Right atrium auricular region (tissue), 2 donors: ENCODE measurements around the gene MAN1C1. TPM values are rescaled to one million over a fixed set of nuclear protein-coding genes. Genes with fewer than 3 reads are reported as not detected.
A peak's percentile ranks its signal among the peaks of the same experiment; 100 is the strongest.

Experiments used
- DNase-seq: peaks from one replicate; pipeline ENCODE4 v3.0.0-alpha.2; 2019; ENCODE audit warnings: low spot score
- H3K27ac ChIP-seq, 2 donors: fragments of 200-600 bp; sonication (generic); 1 replicate in 1 of 2; 2 replicates in 1 of 2; pipeline ENCODE4 v1.5.1; 2016 to 2019
- H3K27me3 ChIP-seq, 2 donors: fragments of 200-600 bp; sonication (generic); one replicate each; pipeline versions ENCODE4 v1.5.1 to v1.6.0; 2017 to 2019
- H3K36me3 ChIP-seq: fragments of 200-600 bp; sonication (generic); one replicate; pipeline ENCODE4 v1.5.1; 2016
- H3K4me1 ChIP-seq, 2 donors: fragments of 200-600 bp; sonication (generic); one replicate each; pipeline versions ENCODE4 v1.5.1 to v1.6.0; 2017 to 2019
- H3K4me3 ChIP-seq, 2 donors: fragments of 200-600 bp; sonication (generic); 1 replicate in 1 of 2; 2 replicates in 1 of 2; pipeline ENCODE4 v1.5.1; 2017 to 2019; ENCODE audit warnings: mild to moderate bottlenecking in 1 of 2, moderate library complexity in 1 of 2
- H3K9me3 ChIP-seq, 2 donors: fragments of 200-600 bp; sonication (generic); one replicate each; pipeline ENCODE4 v1.5.1; 2019
- CTCF ChIP-seq, 2 donors: fragments of 200-600 bp; sonication (generic); IDR thresholded peaks; one replicate each; pipeline ENCODE4 v1.5.1; 2019; ENCODE audit warnings: antibody characterized with exemption in 2 of 2
- total RNA-seq, 2 donors: library from RNA; depleted of rRNA; stranded (reverse); fragments of >200 nt; gene quantifications; one replicate each; pipeline ENCODE4 v1.1.0, GENCODE V29; 2016

The MAN1C1 gene
- total RNA-seq, 2 donors from 2014 or later: 9.4 to 13.6 TPM

- Histone ChIP-seq H3K27ac (no peak overlapping the region), H3K36me3 (no peaks in the 10 kb centered on the region), H3K4me1 (peaks cover 0 to 30% of the 10 kb centered on the region in 2 donors), H3K9me3 (no peaks in the 10 kb centered on the region), H3K4me3 (no peak overlapping the region), H3K27me3 (no peaks in the 10 kb centered on the region)
- DNase-seq: no peak
- no peak for TF ChIP-seq CTCF (IDR thresholded peaks at IDR 0.05)
Measured at GRCh38 chr1:25795946-25796810, 179.6 kb downstream of the MAN1C1 start.

- Histone ChIP-seq H3K27ac (no peak overlapping the region), H3K4me1 (peaks cover 0 to 37% of the 10 kb centered on the region in 2 donors), H3K36me3 (no peaks in the 10 kb centered on the region), H3K27me3 (no peaks in the 10 kb centered on the region), H3K9me3 (no peaks in the 10 kb centered on the region), H3K4me3 (no peak overlapping the region)
- peak; percentile 92 for DNase-seq
- peak; percentile 81 to 82 for TF ChIP-seq CTCF (IDR thresholded peaks at IDR 0.05)
Measured at GRCh38 chr1:25796811-25797458, 180.3 kb downstream of the MAN1C1 start.

GRCh38 chr1:25797939-25798338 lies 181.3 kb downstream of the MAN1C1 start:
- no peak for DNase-seq
- peaks cover 0 to 42% of the 10 kb centered on the region in 2 donors for H3K4me1 ChIP-seq
- no peaks in the 10 kb centered on the region for H3K9me3 ChIP-seq
- H3K36me3 ChIP-seq: no peaks in the 10 kb centered on the region
- no peak overlapping the region for H3K27ac ChIP-seq
- TF ChIP-seq CTCF (IDR thresholded peaks at IDR 0.05): peak in 1 of 2 donors; percentile 57
- no peak overlapping the region for H3K4me3 ChIP-seq
- no peaks in the 10 kb centered on the region for H3K27me3 ChIP-seq

- Histone ChIP-seq H3K9me3 (no peaks in the 10 kb centered on the region), H3K27ac (peak overlapping the region in 1 of 2 donors; percentile 65), H3K4me3 (no peak overlapping the region), H3K36me3 (no peaks in the 10 kb centered on the region), H3K27me3 (no peaks in the 10 kb centered on the region), H3K4me1 (peaks cover 0 to 47% of the 10 kb centered on the region in 2 donors)
- no peak for TF ChIP-seq CTCF (IDR thresholded peaks at IDR 0.05)
- no peak for DNase-seq
Measured at GRCh38 chr1:25798666-25799351, 182.2 kb downstream of the MAN1C1 start.

- peaks cover 0 to 47% of the 10 kb centered on the region in 2 donors for H3K4me1 ChIP-seq
- H3K27me3 ChIP-seq: no peaks in the 10 kb centered on the region
- H3K27ac ChIP-seq: peak overlapping the region; percentile 65 to 81
- DNase-seq: no peak
- no peaks in the 10 kb centered on the region for H3K9me3 ChIP-seq
- H3K36me3 ChIP-seq: no peaks in the 10 kb centered on the region
- H3K4me3 ChIP-seq: peak overlapping the region; percentile 39 to 55
- no peak for TF ChIP-seq CTCF (IDR thresholded peaks at IDR 0.05)
Measured at GRCh38 chr1:25799352-25799934, 182.9 kb downstream of the MAN1C1 start.
